Measurements from ENCODE around the gene COMMD9. TPM values are rescaled to one million over a fixed set of nuclear protein-coding genes. Genes with fewer than 3 reads are reported as not detected.

The COMMD9 gene
- total RNA-seq, 1 donor from 2014 or later, result 22.6 TPM

DNA sequence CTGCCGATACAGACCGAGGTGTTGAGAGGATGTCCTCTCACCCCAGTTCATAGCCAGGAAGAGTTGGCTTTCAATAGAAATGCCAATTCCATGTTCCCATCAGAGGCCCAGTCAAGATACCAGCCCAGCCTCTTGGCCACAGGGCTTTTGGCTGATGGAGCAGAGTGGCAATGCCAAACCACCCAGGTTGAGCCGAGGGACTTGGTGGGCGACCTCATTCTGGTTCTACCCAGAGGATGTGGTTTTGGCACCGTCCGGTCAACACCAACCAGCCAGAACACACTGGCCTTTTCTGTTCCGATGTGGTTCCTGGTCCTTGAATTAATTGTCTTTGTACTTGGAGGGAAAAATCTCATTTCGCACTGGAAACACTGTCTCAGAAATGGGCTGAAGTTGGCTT is 60.5 kb downstream of the COMMD9 start:
- Histone ChIP-seq H3K9me3 (no peaks in the 10 kb centered on the region), H3K36me3 (no peaks in the 10 kb centered on the region), H3K4me3 (no peak overlapping the region), H3K27ac (no peak overlapping the region), H3K27me3 (no peaks in the 10 kb centered on the region), H3K4me1 (peaks cover 16% of the 10 kb centered on the region)
- TF ChIP-seq POLR2A (IDR thresholded peaks at IDR 0.05), result no peak
- TF ChIP-seq, protein P1, sequence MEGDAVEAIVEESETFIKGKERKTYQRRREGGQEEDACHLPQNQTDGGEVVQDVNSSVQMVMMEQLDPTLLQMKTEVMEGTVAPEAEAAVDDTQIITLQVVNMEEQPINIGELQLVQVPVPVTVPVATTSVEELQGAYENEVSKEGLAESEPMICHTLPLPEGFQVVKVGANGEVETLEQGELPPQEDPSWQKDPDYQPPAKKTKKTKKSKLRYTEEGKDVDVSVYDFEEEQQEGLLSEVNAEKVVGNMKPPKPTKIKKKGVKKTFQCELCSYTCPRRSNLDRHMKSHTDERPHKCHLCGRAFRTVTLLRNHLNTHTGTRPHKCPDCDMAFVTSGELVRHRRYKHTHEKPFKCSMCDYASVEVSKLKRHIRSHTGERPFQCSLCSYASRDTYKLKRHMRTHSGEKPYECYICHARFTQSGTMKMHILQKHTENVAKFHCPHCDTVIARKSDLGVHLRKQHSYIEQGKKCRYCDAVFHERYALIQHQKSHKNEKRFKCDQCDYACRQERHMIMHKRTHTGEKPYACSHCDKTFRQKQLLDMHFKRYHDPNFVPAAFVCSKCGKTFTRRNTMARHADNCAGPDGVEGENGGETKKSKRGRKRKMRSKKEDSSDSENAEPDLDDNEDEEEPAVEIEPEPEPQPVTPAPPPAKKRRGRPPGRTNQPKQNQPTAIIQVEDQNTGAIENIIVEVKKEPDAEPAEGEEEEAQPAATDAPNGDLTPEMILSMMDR (IDR thresholded peaks at IDR 0.05), result no peak
- no peak for TF ChIP-seq POLR2AphosphoS5 (IDR thresholded peaks at IDR 0.05; ENCODE audit: insufficient read depth in 1 of 2, low read depth in 1 of 2)
- intact Hi-C loops (cut with DNase I), result no loop called here
- DNase-seq (ENCODE audit: extremely low spot score in 2 of 2), result no peak

DNA sequence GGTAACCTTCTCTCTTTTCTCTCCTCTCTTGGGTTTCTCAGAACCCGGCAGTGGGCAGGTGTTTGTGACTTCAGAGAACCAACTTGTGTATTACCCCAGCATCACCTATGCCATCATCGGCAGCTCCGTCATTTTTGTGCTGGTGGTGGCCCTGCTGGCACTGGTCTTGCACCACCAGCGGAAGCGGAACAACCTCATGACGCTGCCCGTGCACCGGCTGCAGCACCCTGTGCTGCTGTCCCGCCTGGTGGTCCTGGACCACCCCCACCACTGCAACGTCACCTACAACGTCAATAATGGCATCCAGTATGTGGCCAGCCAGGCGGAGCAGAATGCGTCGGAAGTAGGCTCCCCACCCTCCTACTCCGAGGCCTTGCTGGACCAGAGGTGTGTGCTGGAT is 62.2 kb downstream of the COMMD9 start:
- Histone ChIP-seq H3K4me1 (peaks cover 25% of the 10 kb centered on the region), H3K27me3 (no peaks in the 10 kb centered on the region)

DNA sequence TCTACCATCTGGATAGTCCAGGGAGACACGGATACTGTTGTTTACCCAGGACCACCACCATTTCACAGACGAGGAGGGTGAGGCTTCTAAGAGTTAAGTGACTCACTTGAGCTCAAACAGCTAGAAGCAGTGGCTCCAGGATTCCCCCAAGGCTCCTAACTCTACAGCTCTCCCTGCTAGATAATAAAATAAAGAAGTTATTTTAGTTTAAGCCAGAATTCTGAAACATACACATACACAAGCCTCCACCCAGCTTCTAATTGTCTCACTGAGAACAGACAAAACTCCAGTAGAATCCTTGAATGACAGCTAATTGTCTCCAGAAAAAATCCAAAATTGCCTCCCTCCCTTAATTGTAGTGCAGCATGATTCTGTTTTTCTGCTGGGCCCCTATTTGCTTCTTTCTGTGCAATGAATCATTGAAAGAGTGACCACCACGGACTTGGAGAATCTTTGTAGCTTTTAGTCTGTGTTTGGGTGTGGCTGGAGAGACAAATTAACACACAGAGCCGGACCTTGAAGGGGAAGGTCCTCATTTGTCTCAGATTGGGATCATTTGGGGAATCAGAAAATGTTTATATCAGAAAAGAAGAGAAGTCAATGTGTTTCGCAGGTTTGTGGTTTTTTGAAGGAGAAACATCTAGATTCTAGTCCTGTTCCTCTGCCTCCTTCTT is 64.9 kb downstream of the COMMD9 start:
- Histone ChIP-seq H3K4me1 (peaks cover 11% of the 10 kb centered on the region), H3K27me3 (no peaks in the 10 kb centered on the region), H3K27ac (no peak overlapping the region), H3K9me3 (peaks cover 9% of the 10 kb centered on the region), H3K36me3 (no peaks in the 10 kb centered on the region), H3K4me3 (no peak overlapping the region)
- TF ChIP-seq POLR2AphosphoS5 (IDR thresholded peaks at IDR 0.05; ENCODE audit: insufficient read depth in 1 of 2, low read depth in 1 of 2) (no peak), POLR2A (IDR thresholded peaks at IDR 0.05) (no peak)
- TF ChIP-seq, protein P1 (IDR thresholded peaks at IDR 0.05), result no peak
- intact Hi-C loops (cut with DNase I), result no loop called here
- DNase-seq (ENCODE audit: extremely low spot score in 2 of 2), result no peak

More for the DNA sequence above, 62.2 kb downstream of the COMMD9 start:
- Histone ChIP-seq H3K9me3 (no peaks in the 10 kb centered on the region), H3K4me3 (no peak overlapping the region), H3K27ac (no peak overlapping the region), H3K36me3 (no peaks in the 10 kb centered on the region)
- TF ChIP-seq, protein P1 (IDR thresholded peaks at IDR 0.05), result no peak
- TF ChIP-seq POLR2A (IDR thresholded peaks at IDR 0.05) (no peak), POLR2AphosphoS5 (IDR thresholded peaks at IDR 0.05; ENCODE audit: insufficient read depth in 1 of 2, low read depth in 1 of 2) (no peak)
- DNase-seq (ENCODE audit: extremely low spot score in 2 of 2), result no peak
- intact Hi-C loops (cut with DNase I), result no loop called here

DNA sequence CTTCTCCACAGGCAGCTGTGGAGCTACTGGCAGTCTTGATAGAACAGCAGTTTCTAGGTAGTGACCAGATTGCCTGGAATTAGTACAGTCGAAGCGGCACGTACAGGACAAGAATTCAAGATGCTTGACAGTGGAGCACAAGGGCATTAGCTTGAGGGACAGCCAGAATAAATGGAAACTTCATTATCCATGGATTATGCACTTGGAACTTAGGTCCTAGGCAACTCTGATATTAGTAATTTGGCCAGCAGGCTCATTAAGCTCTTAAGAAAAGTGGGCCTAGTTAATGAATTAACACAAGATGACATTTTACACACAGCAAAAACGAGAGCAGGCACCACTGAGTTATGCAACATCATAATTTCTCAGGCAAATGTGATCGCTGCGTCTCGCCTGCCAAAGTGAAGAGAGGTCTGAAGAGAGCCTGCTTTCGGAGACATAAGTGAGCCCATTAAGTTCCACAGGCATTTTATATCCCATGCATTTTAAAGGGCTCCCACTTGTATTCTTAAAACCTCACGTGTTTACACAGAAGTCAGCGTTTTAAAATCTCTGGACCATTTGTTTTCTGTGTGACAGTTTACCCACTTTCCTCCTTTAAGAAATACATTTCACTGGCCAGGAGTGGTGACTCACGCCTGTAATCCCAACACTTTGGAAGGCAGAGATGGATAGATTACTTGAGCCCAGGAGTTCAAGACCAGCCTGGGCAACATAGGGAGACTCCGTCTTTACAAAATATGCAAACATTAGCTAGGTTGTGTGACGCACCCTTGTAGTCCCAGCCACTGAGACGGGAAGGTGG is 66.2 kb downstream of the COMMD9 start:
- no peak for DNase-seq (ENCODE audit: extremely low spot score in 2 of 2)
- Histone ChIP-seq H3K27me3 (no peaks in the 10 kb centered on the region), H3K4me3 (no peak overlapping the region), H3K36me3 (no peaks in the 10 kb centered on the region), H3K4me1 (peaks cover 11% of the 10 kb centered on the region), H3K9me3 (peaks cover 9% of the 10 kb centered on the region), H3K27ac (no peak overlapping the region)
- TF ChIP-seq POLR2A (IDR thresholded peaks at IDR 0.05) (no peak), POLR2AphosphoS5 (IDR thresholded peaks at IDR 0.05; ENCODE audit: insufficient read depth in 1 of 2, low read depth in 1 of 2) (no peak)
- TF ChIP-seq, protein P1 (IDR thresholded peaks at IDR 0.05), result no peak
- intact Hi-C loops (cut with DNase I), result no loop called here

Other genes starting within 250 kb of the COMMD9 start
- 27.5 TPM for gene PRR5L, start 6.9 kb upstream of the COMMD9 start, total RNA-seq
- gene TRAF6, start 220.8 kb upstream of the COMMD9 start, total RNA-seq, result 10.6 TPM